Measurements from ENCODE around the gene DCT.

DNA sequence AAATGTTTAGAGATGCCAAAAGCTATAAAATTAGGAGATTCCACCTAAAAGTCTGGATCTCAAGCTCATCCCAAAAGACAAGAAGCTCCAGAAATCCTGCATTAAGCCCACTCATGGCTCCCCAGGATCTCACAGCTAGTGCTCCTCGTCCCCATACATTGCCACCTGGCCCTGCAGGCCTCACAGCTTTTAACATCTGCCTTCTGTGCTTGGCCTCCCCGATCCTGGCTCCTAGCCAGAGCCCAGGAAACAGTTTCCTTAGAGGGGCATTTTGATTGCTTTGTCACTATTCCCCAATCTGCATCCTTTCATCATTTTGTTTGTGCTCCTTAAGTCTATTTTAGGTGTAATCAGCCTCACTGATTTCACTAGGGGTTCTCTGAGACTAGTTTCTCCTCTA is 14.5 kb upstream of the DCT start:
- TF ChIP-seq, protein P1, sequence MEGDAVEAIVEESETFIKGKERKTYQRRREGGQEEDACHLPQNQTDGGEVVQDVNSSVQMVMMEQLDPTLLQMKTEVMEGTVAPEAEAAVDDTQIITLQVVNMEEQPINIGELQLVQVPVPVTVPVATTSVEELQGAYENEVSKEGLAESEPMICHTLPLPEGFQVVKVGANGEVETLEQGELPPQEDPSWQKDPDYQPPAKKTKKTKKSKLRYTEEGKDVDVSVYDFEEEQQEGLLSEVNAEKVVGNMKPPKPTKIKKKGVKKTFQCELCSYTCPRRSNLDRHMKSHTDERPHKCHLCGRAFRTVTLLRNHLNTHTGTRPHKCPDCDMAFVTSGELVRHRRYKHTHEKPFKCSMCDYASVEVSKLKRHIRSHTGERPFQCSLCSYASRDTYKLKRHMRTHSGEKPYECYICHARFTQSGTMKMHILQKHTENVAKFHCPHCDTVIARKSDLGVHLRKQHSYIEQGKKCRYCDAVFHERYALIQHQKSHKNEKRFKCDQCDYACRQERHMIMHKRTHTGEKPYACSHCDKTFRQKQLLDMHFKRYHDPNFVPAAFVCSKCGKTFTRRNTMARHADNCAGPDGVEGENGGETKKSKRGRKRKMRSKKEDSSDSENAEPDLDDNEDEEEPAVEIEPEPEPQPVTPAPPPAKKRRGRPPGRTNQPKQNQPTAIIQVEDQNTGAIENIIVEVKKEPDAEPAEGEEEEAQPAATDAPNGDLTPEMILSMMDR (IDR thresholded peaks at IDR 0.05; ENCODE audit: borderline replicate concordance, extremely low read depth, low read length, poor library complexity, severe bottlenecking), result no peak
- no peak for TF ChIP-seq EZH2 (IDR thresholded peaks at IDR 0.05; ENCODE audit: borderline replicate concordance, low read depth, low read length, severe bottlenecking)
